Activated CD4-positive, CD25-positive, alpha-beta regulatory T cell treated with anti-CD3 and anti-CD28 coated beads, Interleukin-2, amount 50 U/mL, for 16 hours (primary cell): ENCODE data around the gene LPP.

Source experiments
- DNase-seq: peaks from one replicate; pipeline ENCODE4 v3.0.0-alpha.2; 2020; ENCODE audit warnings: low read depth, low spot score

LPP gene

DNA sequence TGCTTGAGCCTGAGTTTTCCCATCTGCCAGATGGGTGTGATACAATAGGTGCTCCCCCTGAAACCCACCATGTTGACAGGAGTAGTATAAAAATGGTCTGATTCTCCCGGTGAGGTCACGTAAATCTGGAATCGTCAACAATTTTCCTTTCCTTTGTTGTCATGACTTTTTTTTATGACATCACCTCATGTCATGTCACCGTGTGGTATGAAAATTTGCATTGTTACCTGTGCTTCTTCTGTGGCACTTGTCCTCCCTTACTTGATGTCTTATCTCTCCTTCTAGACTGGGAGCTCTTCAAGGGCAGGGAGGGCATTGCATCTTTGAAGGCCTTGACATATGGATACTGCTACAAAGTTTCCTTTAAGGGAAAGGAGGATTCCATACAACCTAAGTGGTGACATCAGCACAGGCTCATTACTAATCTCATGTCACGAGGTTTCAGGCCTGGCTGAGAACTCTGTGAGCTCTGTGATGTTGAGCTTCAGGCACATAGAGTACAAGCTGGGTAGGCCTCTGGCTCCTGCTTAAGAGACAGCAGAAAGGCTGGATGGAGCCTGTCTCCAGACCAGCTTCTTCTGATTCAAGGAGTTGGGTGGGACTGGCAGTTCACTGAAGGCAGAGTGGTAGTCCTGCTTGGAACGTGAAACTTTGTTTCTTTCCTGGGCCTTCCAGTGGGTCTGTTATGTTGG is 66.3 kb downstream of the LPP start:
- DNase-seq, result no peak

GRCh38 chr3:188220988-188221818 is 67.2 kb downstream of the LPP start:
- DNase-seq, result no peak

DNA sequence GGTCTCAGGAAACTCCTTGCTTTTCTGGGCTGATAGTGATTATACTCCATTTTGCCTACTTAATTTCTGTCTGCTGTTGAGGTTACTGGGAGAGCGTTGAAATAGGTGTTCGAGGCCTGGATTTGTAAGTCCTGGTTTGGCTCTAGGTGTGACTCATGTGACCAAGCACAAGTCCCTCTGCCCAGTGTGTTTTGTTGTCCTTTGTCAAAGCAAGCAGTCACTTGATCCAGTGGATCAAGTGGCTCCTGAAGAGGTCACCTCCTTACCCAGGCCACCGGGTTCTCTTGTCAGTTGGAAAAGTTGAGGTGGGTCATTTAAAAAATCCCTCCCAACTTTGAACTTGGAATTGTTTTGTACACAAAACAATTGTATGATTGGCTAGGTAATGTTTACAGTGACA is 70.0 kb downstream of the LPP start:
- no peak for DNase-seq

- no peak for DNase-seq
These were observed 73.5 kb downstream of the LPP start for GRCh38 chr3:188227442-188227841.

DNA sequence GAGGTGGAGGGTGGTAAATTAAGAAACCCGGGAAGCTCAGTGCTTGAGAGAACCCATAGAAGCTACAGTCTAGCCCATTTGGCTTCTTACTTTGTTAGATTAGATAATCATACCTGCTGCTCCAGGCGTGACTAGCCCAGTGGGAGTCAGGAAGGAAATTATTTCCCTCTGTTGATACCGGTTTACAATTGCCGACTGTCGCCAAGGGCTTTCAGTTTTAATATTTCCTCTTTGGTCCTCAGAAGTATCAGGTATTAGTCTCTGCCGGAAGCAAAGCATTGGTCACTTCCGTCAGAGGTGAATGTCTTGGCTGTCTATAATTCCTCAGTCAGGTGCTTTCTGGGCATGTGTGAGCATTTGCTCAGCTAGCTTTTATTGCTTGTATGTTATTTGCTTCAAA is 75.2 kb downstream of the LPP start:
- DNase-seq, result no peak

DNA sequence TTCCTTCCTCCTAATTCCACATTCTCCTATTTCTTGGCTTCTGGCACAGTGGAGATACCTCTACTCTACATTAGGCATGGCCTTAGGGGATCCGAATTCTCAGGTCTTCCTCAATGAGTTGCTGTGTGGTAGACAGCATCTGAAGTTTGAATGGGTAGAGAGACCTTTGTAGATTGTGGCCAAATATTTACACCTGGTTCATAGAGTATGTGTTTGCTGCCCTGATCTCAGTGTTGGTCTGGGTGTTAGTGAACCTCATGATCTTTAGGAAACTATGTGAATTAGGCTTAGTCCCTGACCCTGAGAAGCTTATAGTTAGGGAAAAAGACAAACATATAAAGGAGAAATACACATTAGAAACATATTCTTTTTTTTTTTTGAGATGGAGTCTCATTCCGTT is 75.8 kb downstream of the LPP start:
- no peak for DNase-seq

GRCh38 chr3:188230962-188231361 is 77.0 kb downstream of the LPP start:
- DNase-seq, result no peak

- DNase-seq, result no peak
These were observed 77.5 kb downstream of the LPP start for GRCh38 chr3:188231456-188231855.

DNA sequence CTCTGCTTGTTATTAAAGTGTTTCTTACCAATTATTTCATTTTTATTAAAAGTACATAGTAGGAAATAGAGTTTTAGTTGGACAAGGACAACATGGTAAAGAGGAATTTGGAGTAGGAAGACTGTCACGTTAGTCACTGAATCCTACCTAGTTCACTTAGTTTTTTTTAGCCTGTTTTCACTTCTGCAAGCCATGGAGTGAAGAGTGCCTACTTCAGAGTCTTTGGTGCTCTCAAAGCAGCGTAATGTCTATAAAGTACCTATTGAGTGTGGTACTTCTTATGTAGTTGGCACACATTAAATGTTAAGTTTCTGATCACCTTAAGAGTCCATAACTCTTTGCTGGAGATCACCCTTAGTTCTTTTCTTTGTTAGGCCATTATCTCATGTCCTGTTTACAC is 78.7 kb downstream of the LPP start:
- DNase-seq, result no peak

DNA sequence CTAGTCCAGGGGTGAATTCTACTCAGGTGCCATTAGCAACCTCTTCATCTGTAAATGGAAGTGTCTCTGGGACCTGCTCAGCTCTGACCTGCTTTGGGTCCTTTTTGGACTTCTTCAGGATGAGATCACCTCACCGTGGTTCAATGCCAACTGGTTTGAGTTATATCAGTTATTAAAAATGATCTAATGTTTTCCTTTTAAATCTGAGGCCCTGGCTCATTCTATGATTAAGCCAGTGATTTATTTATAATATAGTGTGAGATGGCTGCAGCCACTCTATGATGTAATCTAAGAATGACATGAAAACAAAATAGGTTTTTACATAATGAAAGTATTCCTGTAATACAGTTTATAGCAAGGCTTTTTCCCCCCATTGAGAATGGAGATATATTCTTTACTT is 79.4 kb downstream of the LPP start:
- DNase-seq, result no peak

- no peak for DNase-seq
These were observed 80.2 kb downstream of the LPP start for GRCh38 chr3:188234132-188234531.

GRCh38 chr3:188236271-188236670 is 82.3 kb downstream of the LPP start:
- no peak for DNase-seq

- no peak for DNase-seq
These were observed 85.1 kb downstream of the LPP start for GRCh38 chr3:188239035-188239434.

GRCh38 chr3:188239577-188239976 is 85.6 kb downstream of the LPP start:
- no peak for DNase-seq

DNA sequence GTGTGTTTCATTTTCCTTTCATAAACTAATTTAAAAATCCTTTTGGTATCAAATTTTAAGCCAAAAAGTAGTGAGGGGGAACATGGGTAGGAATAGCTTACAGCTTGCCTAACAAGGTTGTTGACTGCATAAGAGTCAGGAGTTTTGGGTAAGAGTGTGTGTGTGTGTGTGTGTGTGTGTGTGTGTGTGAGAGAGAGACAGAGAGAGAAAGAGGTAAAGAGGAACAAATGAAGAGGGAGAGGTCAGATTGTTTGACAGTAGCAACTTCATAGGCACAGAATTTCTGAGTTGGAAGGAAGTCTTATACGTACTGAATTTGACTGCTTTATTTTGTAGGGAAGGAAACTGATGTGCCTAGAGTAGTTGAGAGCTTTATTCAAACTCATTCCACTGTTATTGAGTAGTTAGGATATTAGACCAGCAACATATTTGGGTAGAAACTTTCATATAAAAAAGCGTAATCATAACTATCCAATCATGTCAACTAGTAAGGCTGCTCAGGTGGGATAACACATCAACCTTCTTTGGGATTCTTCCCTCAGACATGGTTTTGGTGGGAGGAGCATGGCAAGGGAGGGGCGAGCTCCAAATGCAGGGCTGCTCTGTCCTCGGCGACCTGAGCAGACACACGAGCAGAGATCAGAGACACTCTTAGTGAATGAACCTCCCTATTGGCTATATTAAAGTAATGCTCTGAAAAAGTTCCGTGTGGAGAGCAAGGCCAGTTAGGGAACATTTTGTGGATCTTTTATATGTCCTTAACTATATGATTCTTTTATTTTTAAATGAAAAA is 86.4 kb downstream of the LPP start:
- DNase-seq, result no peak

DNA sequence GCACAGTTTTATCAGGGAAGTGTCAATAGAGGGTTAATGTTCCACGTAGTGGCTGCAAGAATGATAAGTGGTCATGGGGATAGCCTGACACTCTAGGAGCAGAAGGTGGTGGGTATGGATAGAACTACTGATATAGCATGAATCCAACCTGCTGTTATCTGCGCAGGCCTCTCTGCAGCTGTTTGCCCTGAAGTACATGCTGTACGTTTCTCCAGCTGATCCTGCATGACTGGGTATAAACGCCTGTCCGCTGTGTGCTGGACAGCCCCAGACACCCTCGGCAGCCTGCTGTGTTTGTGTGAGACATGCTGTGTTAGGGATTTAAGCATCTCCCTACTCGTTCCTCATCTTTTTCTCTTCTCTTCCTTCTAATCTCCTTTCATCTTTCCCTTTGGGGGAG is 87.1 kb downstream of the LPP start:
- DNase-seq, result no peak

GRCh38 chr3:188241883-188242282 is 87.9 kb downstream of the LPP start:
- DNase-seq, result no peak

GRCh38 chr3:188242436-188243123 is 88.6 kb downstream of the LPP start:
- DNase-seq, result no peak

DNA sequence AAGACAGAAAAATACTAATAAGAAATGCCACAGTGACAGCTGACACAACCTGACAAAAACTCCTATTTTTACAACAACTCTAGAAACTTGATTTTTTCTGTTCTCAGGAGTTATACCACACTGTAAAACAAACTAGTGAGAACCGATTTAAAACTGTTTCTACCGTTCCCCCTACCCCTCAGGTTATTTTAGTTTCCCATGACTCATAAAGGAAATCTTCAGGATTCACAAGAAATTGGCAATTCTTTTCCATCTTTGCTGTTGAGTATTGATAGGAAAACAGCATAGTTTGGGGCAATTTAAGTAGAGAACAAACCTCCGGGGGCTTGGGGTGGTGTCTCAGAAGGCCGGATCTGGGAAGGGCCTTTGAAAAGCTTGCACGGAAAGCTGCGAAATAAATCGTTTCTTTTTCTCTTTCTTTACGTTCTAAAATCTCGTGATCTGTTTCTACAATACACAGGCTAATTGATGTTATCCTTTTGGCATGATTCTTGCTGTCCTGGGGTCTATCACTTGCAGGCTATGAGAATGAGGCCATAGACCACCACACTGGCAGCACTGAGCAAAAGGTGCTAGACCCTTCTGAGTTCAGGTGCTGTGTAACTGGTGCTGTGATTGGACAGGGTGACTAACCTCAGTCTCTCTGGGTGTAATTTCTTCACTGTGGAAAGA is 89.3 kb downstream of the LPP start:
- DNase-seq, result no peak

DNA sequence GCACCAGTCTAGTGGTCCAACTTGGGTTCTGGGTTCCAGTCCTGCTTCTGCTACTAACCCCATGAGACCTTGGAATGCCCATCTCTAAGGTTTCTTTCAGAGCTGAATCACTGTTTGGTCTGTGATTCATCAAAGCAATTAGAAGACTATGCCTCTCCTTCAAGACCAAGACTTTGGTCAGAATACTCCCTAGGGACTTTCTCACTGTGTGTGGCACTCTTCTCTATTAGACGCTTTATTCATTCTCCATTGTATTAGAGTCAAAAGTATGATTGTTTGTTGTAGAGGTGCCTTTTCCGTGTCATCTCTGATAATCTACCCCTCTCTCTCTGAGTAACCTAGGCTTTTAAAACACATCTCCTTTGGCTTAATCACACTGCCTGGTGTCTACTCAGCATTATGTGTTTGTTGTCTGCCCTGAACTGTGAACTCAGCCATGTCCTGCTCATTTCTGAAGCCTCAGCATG is 90.5 kb downstream of the LPP start:
- no peak for DNase-seq

GRCh38 chr3:188246905-188247304 is 92.9 kb downstream of the LPP start:
- DNase-seq, result no peak
